HepG2 (cell line): Measurements from ENCODE around the gene CCDC30. TPM values are rescaled to one million over a fixed set of nuclear protein-coding genes. Genes with fewer than 3 reads are reported as not detected.

Source experiments
- ATAC-seq: fragments of 200-7000 bp; cut with Tn5 transposase; 3 replicates; pipeline ENCODE4 v1.9.1; 2020; ENCODE audit warnings: mild to moderate bottlenecking, moderate library complexity
- BruUV-seq: library from RNA; stranded (reverse); fragments of 400-500 nt; replicated peaks from 2 replicates; lab custom pipeline; 2021; lab: Mats Ljungman, UMichigan
- CTCF ChIA-PET: fragments of 300-600 bp; formaldehyde crosslinking; extraction: SDS; loops from one replicate; lab custom pipeline; 2021; ENCODE audit warnings: low total read pairs, inconsistent platforms, low intra/inter-chr PET ratio; lab: Yijun Ruan, JAX
- POLR2A ChIA-PET: fragments of 350-600 bp; sonication (Branson Sonifier 250); formaldehyde crosslinking; loops from one replicate; lab custom pipeline; 2020; ENCODE audit warnings: antibody characterized with exemption, inconsistent platforms; lab: Yijun Ruan, JAX
- DNase-seq: peaks from one replicate; pipeline ENCODE4 v3.0.0-alpha.2; 2015; ENCODE audit warnings: low spot score
- FAIRE-seq: peaks from 3 replicates; lab custom pipeline; 2011; peaks lifted over from hg19 to GRCh38; lab: Jason Lieb, UNC
- H2AFZ ChIP-seq: one replicate; pipeline ENCODE4 v1.6.1; 2011; ENCODE audit warnings: low read length, inconsistent platforms
- H3K27ac ChIP-seq: fragments of 300-600 bp; 3 replicates; pipeline ENCODE4 v1.8.0; 2011; ENCODE audit warnings: mixed run types, mild to moderate bottlenecking, mixed read lengths, low read length, inconsistent platforms; ENCODE audit not compliant: insufficient read depth; ENCODE audit errors: extremely low read length
- H3K27me3 ChIP-seq, 2 experiments: fragments of 200-600 bp in 1 of 2; 2 replicates in 1 of 2; 3 replicates in 1 of 2; pipeline versions ENCODE4 v1.6.0 to v1.8.0; 2011; ENCODE audit warnings: low read length in 2 of 2, mild to moderate bottlenecking in 2 of 2, moderate library complexity in 2 of 2, inconsistent platforms in 1 of 2; ENCODE audit not compliant: insufficient read depth in 2 of 2, control insufficient read depth in 1 of 2
- H3K36me3 ChIP-seq, 2 experiments: fragments of 200-600 bp in 1 of 2; replicated peaks in 1 of 2; 2 replicates in 1 of 2; 3 replicates in 1 of 2; pipeline versions ENCODE4 v1.5.1 to v1.8.0; 2011; ENCODE audit warnings: low read length in 2 of 2, inconsistent platforms in 1 of 2; ENCODE audit not compliant: insufficient read depth in 2 of 2, control insufficient read depth in 1 of 2
- H3K4me1 ChIP-seq: 2 replicates; pipeline ENCODE4 v1.5.1; 2012; ENCODE audit warnings: low read length, inconsistent platforms; ENCODE audit not compliant: insufficient read depth
- H3K4me2 ChIP-seq: 2 replicates; pipeline ENCODE4 v1.6.0; 2011; ENCODE audit warnings: low read depth, low read length, inconsistent platforms
- H3K4me3 ChIP-seq, 3 experiments: fragments of 200-600 bp in 1 of 3; sonication (generic), shearing (Covaris generic) in 1 of 3; replicated peaks in 1 of 3; 2 replicates each; pipeline ENCODE4 v1.5.1; 2011 to 2016; ENCODE audit warnings: low read length in 3 of 3, inconsistent platforms in 2 of 3, low read depth in 2 of 3, mild to moderate bottlenecking in 2 of 3, control low read depth in 1 of 3, mixed read lengths in 1 of 3; ENCODE audit not compliant: insufficient read depth in 1 of 3
- H3K79me2 ChIP-seq: one replicate; pipeline ENCODE4 v1.6.1; 2011; ENCODE audit warnings: low read length, inconsistent platforms; ENCODE audit not compliant: insufficient read depth
- H3K9ac ChIP-seq: 2 replicates; pipeline ENCODE4 v1.6.0; 2011; ENCODE audit warnings: mild to moderate bottlenecking, low read depth, low read length, inconsistent platforms; ENCODE audit not compliant: insufficient read depth
- H3K9me3 ChIP-seq: 2 replicates; pipeline ENCODE4 v1.5.1; 2012; ENCODE audit warnings: mild to moderate bottlenecking, low read length
- H4K20me1 ChIP-seq: 2 replicates; pipeline ENCODE4 v1.6.0; 2011; ENCODE audit warnings: inconsistent platforms, mild to moderate bottlenecking, low read length, moderate library complexity; ENCODE audit not compliant: insufficient read depth
- BRCA1 ChIP-seq: sonication (generic); formaldehyde crosslinking; IDR thresholded peaks from 2 replicates; pipeline ENCODE4 v1.4.0; 2020; ENCODE audit warnings: missing genetic modification reagents
- CEBPG ChIP-seq: IDR thresholded peaks from 2 replicates; pipeline ENCODE4 v1.6.1; 2016
- DR1 ChIP-seq: sonication (generic); formaldehyde crosslinking; IDR thresholded peaks from 2 replicates; pipeline ENCODE4 v1.8.0; 2021; ENCODE audit warnings: mild to moderate bottlenecking, missing genetic modification reagents, inconsistent platforms
- HOXA3 ChIP-seq: sonication (generic); formaldehyde crosslinking; IDR thresholded peaks from 2 replicates; pipeline ENCODE4 v1.5.0; 2020; ENCODE audit warnings: missing genetic modification reagents
- KDM6A ChIP-seq: IDR thresholded peaks from 2 replicates; pipeline ENCODE4 v1.6.1; 2016; ENCODE audit warnings: low read depth
- MTF1 ChIP-seq: sonication (generic); formaldehyde crosslinking; IDR thresholded peaks from 2 replicates; pipeline ENCODE4 v1.5.0; 2020; ENCODE audit warnings: missing genetic modification reagents
- NFIC ChIP-seq: IDR thresholded peaks from 2 replicates; pipeline ENCODE4 v1.6.1; 2012; ENCODE audit warnings: mild to moderate bottlenecking, low read length, inconsistent platforms
- PCBP1 ChIP-seq: fragments of 200-400 bp; formaldehyde crosslinking; IDR thresholded peaks from 2 replicates; pipeline ENCODE4 v1.6.1; 2017; ENCODE audit warnings: mild to moderate bottlenecking, low read depth, low read length, borderline replicate concordance
- SMARCE1 ChIP-seq: fragments of 450-650 bp; IDR thresholded peaks from 2 replicates; pipeline ENCODE4 v1.6.1; 2017; ENCODE audit warnings: borderline replicate concordance
- TBX2 ChIP-seq: sonication (generic); formaldehyde crosslinking; IDR thresholded peaks from 2 replicates; pipeline ENCODE4 v1.5.0; 2020; ENCODE audit warnings: missing genetic modification reagents, mild to moderate bottlenecking, borderline replicate concordance
- ZFP37 ChIP-seq: sonication (generic); formaldehyde crosslinking; IDR thresholded peaks from 2 replicates; pipeline ENCODE4 v1.4.0; 2020; ENCODE audit warnings: missing genetic modification reagents, borderline replicate concordance
- ZIK1 ChIP-seq: sonication (generic); formaldehyde crosslinking; IDR thresholded peaks from 2 replicates; pipeline ENCODE4 v1.5.0; 2020; ENCODE audit warnings: mild to moderate bottlenecking, low read depth, missing genetic modification reagents, borderline replicate concordance
- ZNF224 ChIP-seq: sonication (generic); formaldehyde crosslinking; IDR thresholded peaks from 2 replicates; pipeline ENCODE4 v1.5.0; 2020; ENCODE audit warnings: mild to moderate bottlenecking, missing genetic modification reagents
- ZNF432 ChIP-seq: sonication (generic); formaldehyde crosslinking; IDR thresholded peaks from 2 replicates; pipeline ENCODE4 v1.5.0; 2020; ENCODE audit warnings: missing genetic modification reagents, mild to moderate bottlenecking, borderline replicate concordance
- ZNF496 ChIP-seq: sonication (generic); formaldehyde crosslinking; IDR thresholded peaks from 2 replicates; pipeline ENCODE4 v1.8.1; 2023; ENCODE audit warnings: mild to moderate bottlenecking, moderate library complexity, missing genetic modification reagents; ENCODE audit not compliant: insufficient replicate concordance
- ZNF547 ChIP-seq: sonication (generic); formaldehyde crosslinking; IDR thresholded peaks from 2 replicates; pipeline ENCODE4 v1.5.1; 2020; ENCODE audit warnings: mild to moderate bottlenecking, missing genetic modification reagents
- ZNF562 ChIP-seq: sonication (generic); formaldehyde crosslinking; IDR thresholded peaks from 2 replicates; pipeline ENCODE4 v1.8.0; 2022; ENCODE audit warnings: missing genetic modification reagents, borderline replicate concordance
- ZNF605 ChIP-seq: sonication (generic); formaldehyde crosslinking; IDR thresholded peaks from 2 replicates; pipeline ENCODE4 v1.8.0; 2022; ENCODE audit warnings: mild to moderate bottlenecking, missing genetic modification reagents
- ZNF615 ChIP-seq: sonication (generic); formaldehyde crosslinking; IDR thresholded peaks from 2 replicates; pipeline ENCODE4 v1.5.0; 2020; ENCODE audit warnings: mild to moderate bottlenecking, missing genetic modification reagents, borderline replicate concordance
- WGBS: methylation state at CpG from one replicate; pipeline ENCODE4 v1.1.6; 2017; ENCODE audit warnings: low lambda C conversion rate; 5-methylcytosine and 5-hydroxymethylcytosine counted together
- in situ Hi-C: cut with HindIII; loops from 2 replicates; pipeline ENCODE4 v1.10.0; 2017; ENCODE audit warnings: low pct_unique_long_range_greater_than_20kb; ENCODE audit not compliant: extremely low pct_ligation_motif_present
- intact Hi-C: fragments of 100-400 bp; cut with micrococcal nuclease; formaldehyde crosslinking; loops from one replicate; pipeline ENCODE4 v1.10.0; 2022; ENCODE audit not compliant: unreplicated experiment
- polyA plus RNA-seq, 8 experiments: library from polyadenylated mRNA; depleted of rRNA in 3 of 8; stranded (reverse) in 7 of 8; unstranded in 1 of 8; fragments of >200 nt; fragmentation: Illumina TruSeq in 4 of 8; extraction: Trizol in 4 of 8; gene quantifications; 2 replicates each; pipeline versions ENCODE4 v1.2.1 to v1.2.3, GENCODE V29; 2011 to 2016; ENCODE audit warnings: low read depth in 4 of 8, missing spikeins in 1 of 8, mixed read lengths in 1 of 8; ENCODE audit not compliant: insufficient read depth in 1 of 8
- total RNA-seq, 5 experiments: library from RNA; depleted of rRNA; stranded (reverse); fragments of >200 nt; fragmentation: Illumina TruSeq; extraction: Trizol; gene quantifications; 2 replicates each; pipeline ENCODE4 v1.2.3, GENCODE V29; 2016; ENCODE audit warnings: low read depth in 1 of 5
- TF ChIP-seq, protein P1 (sequence below): sonication (generic); formaldehyde crosslinking; IDR thresholded peaks from 2 replicates; pipeline ENCODE4 v1.4.0; 2020; ENCODE audit warnings: mild to moderate bottlenecking, missing genetic modification reagents
- TF ChIP-seq, protein P2 (sequence below): sonication (generic); formaldehyde crosslinking; IDR thresholded peaks from 2 replicates; pipeline ENCODE4 v1.5.0; 2020; ENCODE audit warnings: missing genetic modification reagents
- TF ChIP-seq, protein P3 (sequence below): sonication (generic); formaldehyde crosslinking; IDR thresholded peaks from 2 replicates; pipeline ENCODE4 v1.8.1; 2023; ENCODE audit warnings: mild to moderate bottlenecking, inconsistent platforms, moderate library complexity, missing genetic modification reagents, borderline replicate concordance

The CCDC30 gene
- total and polyA plus RNA-seq, 2 of the 13 experiments (the other 11 are each of a cell fraction or from before 2014, with no cell fraction given), result 0.25 to 0.77 TPM

DNA sequence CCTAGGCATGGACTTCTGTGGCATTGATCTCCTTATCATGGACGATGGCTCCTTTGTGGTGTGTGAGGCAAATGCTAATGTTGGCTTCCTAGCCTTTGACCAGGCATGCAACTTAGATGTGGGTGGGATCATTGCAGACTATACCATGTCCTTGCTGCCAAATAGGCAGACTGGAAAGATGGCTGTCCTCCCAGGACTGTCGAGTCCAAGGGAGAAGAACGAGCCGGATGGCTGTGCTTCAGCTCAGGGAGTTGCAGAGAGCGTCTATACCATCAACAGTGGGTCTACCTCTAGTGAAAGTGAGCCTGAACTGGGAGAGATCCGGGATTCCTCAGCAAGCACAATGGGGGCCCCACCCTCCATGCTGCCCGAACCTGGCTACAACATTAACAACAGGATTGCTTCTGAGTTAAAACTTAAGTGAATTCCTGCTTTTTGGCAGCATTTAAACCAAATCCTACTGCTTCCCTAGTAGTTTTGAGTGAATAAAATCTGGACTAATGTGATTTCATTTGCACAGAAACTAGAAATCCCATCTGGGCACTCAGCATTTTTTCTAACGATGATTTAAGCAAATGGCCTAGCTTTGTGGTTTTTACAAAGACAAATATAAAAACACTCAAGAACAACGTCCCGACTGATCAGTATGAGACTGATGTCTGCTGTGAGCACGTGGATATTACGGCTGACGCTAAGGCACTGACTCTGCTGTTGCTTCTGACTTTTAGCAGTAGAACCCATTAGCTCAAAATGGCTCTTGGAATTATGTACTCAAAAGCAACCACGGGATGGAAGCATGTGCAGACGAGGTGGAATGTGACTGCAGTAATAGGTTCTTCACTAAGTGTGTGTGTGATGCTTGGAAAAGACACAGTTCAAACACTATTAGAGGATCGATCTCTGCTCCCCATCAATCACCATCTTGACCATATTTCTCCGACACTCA is 48.3 kb upstream of the CCDC30 start (continued):
- no peak for TF ChIP-seq HOXA3 (CRISPR knock-in tag)
- TF ChIP-seq SMARCE1, result no peak
- TF ChIP-seq ZNF605 (CRISPR knock-in tag), result no peak
- TF ChIP-seq, protein P1, sequence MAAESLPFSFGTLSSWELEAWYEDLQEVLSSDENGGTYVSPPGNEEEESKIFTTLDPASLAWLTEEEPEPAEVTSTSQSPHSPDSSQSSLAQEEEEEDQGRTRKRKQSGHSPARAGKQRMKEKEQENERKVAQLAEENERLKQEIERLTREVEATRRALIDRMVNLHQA (CRISPR knock-in tag), result no peak
- TF ChIP-seq KDM6A (CRISPR knock-in tag), result no peak
- no peak for TF ChIP-seq BRCA1
- TF ChIP-seq NFIC, result no peak
- no peak for TF ChIP-seq ZIK1

- Histone ChIP-seq H3K9me3 (no peaks in the 10 kb centered on the region), H3K4me1 (no peaks in the 10 kb centered on the region), H3K79me2 (no peaks in the 10 kb centered on the region), H4K20me1 (no peaks in the 10 kb centered on the region), H3K9ac (no peak overlapping the region), H2AFZ (no peak overlapping the region), H3K27ac (no peak overlapping the region), H3K36me3 (no peaks in the 10 kb centered on the region; a peak in 1 of 5 replicates), H3K4me3 (no peak overlapping the region), H3K4me2 (no peak overlapping the region), H3K27me3 (peaks cover 0 to 15% of the 10 kb centered on the region in 2 experiments; a peak in 1 of 5 replicates)
- 36% methylated on average over 3 of the region's 3 CpGs for WGBS
- ATAC-seq (no peak), DNase-seq (no peak), FAIRE-seq (no peak)
- ChIA-PET POLR2A (no interaction called here), CTCF (no interaction called here)
- in situ Hi-C loops, result no loop called here
- intact Hi-C loops, result no loop called here
- no TSS peak for BruUV-seq
- no peak for TF ChIP-seq ZNF562
- TF ChIP-seq CEBPG (CRISPR knock-in tag), result no peak
- TF ChIP-seq, protein P2, sequence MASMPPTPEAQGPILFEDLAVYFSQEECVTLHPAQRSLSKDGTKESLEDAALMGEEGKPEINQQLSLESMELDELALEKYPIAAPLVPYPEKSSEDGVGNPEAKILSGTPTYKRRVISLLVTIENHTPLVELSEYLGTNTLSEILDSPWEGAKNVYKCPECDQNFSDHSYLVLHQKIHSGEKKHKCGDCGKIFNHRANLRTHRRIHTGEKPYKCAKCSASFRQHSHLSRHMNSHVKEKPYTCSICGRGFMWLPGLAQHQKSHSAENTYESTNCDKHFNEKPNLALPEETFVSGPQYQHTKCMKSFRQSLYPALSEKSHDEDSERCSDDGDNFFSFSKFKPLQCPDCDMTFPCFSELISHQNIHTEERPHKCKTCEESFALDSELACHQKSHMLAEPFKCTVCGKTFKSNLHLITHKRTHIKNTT (CRISPR knock-in tag), result no peak
- no peak for TF ChIP-seq MTF1 (CRISPR knock-in tag)
- TF ChIP-seq, protein P3, sequence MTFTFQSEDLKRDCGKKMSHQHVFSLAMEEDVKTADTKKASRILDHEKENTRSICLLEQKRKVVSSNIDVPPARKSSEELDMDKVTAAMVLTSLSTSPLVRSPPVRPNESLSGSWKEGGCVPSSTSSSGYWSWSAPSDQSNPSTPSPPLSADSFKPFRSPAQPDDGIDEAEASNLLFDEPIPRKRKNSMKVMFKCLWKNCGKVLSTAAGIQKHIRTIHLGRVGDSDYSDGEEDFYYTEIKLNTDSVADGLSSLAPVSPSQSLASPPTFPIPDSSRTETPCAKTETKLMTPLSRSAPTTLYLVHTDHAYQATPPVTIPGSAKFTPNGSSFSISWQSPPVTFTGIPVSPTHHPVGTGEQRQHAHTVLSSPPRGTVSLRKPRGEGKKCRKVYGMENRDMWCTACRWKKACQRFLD (CRISPR knock-in tag), result no peak
- TF ChIP-seq ZNF615 (CRISPR knock-in tag), result no peak
- TF ChIP-seq ZNF224 (CRISPR knock-in tag), result no peak
- TF ChIP-seq ZNF547 (CRISPR knock-in tag), result no peak
- TF ChIP-seq DR1 (CRISPR knock-in tag), result no peak
- no peak for TF ChIP-seq TBX2
- no peak for TF ChIP-seq ZNF432 (CRISPR knock-in tag)
- TF ChIP-seq PCBP1, result no peak
- no peak for TF ChIP-seq ZNF496
- TF ChIP-seq ZFP37 (CRISPR knock-in tag), result no peak
These were observed 45.9 kb upstream of the CCDC30 start for GRCh38 chr1:42417166-42417565.
